T-helper 1 cell treated with Interleukin-12 subunit alpha and Interleukin-12 subunit beta and Interleukin-4 antibody, amounts not matched to agents 30 μg/mL and 1 μg/mL, for 36 hours (primary cell): Measurements from ENCODE around the gene LIG4.

Experiments used
- H3K27ac Mint-ChIP-seq: one replicate; pipeline ENCODE4 v1.8.0; 2021; ENCODE audit warnings: mild to moderate bottlenecking, mixed read lengths
- H3K27me3 Mint-ChIP-seq: one replicate; pipeline ENCODE4 v1.8.0; 2021; ENCODE audit warnings: low read depth, mixed read lengths
- H3K36me3 Mint-ChIP-seq: one replicate; pipeline ENCODE4 v1.8.0; 2021; ENCODE audit warnings: low read depth, mixed read lengths
- H3K4me1 Mint-ChIP-seq: one replicate; pipeline ENCODE4 v1.8.0; 2021; ENCODE audit warnings: low read depth, mixed read lengths
- H3K4me3 Mint-ChIP-seq: one replicate; pipeline ENCODE4 v1.8.0; 2021; ENCODE audit warnings: mild to moderate bottlenecking, moderate library complexity, mixed read lengths
- H3K9me3 Mint-ChIP-seq: one replicate; pipeline ENCODE4 v1.8.0; 2021; ENCODE audit warnings: mixed read lengths

LIG4 gene

GRCh38 chr13:108166078-108166477 lies 49.3 kb downstream of the LIG4 start:
- Mint-ChIP-seq H3K4me3 (no peak overlapping the region), H3K27me3 (peaks cover 6% of the 10 kb centered on the region), H3K27ac (no peak overlapping the region), H3K9me3 (no peaks in the 10 kb centered on the region), H3K36me3 (no peaks in the 10 kb centered on the region), H3K4me1 (no peaks in the 10 kb centered on the region)

- no peaks in the 10 kb centered on the region for H3K9me3 Mint-ChIP-seq
- H3K4me1 Mint-ChIP-seq = no peaks in the 10 kb centered on the region
- H3K27ac Mint-ChIP-seq = no peak overlapping the region
- no peak overlapping the region for H3K4me3 Mint-ChIP-seq
- no peaks in the 10 kb centered on the region for H3K27me3 Mint-ChIP-seq
- H3K36me3 Mint-ChIP-seq = no peaks in the 10 kb centered on the region
Measured at GRCh38 chr13:108158746-108159145, 56.6 kb downstream of the LIG4 start.
